Aorta (tissue), 5 donors: ENCODE measurements around the gene STMN1. TPM values are rescaled to one million over a fixed set of nuclear protein-coding genes. Genes with fewer than 3 reads are reported as not detected.
"Not testable (repeated sequence)": the region's sequence is repeated elsewhere in the genome, so short reads cannot be mapped to it uniquely, and the experiment has no call there.

ENCODE experiments used
- ATAC-seq: fragments of 200-7000 bp; cut with Tn5 transposase; one replicate; pipeline ENCODE4 v1.9.1; 2022; ENCODE audit warnings: moderate library complexity; ENCODE audit not compliant: low FRiP score
- DNase-seq, 2 donors: peaks; one replicate each; pipeline ENCODE4 v3.0.0-alpha.2; 2020
- H3K27ac ChIP-seq, 2 donors: one replicate each; pipeline ENCODE4 v1.5.1; 2013; ENCODE audit warnings: low read length in 2 of 2, mild to moderate bottlenecking in 2 of 2, moderate library complexity in 2 of 2, control low read depth in 1 of 2, inconsistent platforms in 1 of 2, low read depth in 1 of 2
- H3K27me3 ChIP-seq, 2 donors: one replicate each; pipeline ENCODE4 v1.6.1; 2013; ENCODE audit warnings: control low read depth in 1 of 2, low read length in 1 of 2, mild to moderate bottlenecking in 1 of 2, moderate library complexity in 1 of 2; ENCODE audit not compliant: insufficient read depth in 2 of 2, control insufficient read depth in 1 of 2
- H3K36me3 ChIP-seq, 2 donors: one replicate each; pipeline ENCODE4 v1.6.1; 2013; ENCODE audit warnings: control low read depth in 1 of 2, low read length in 1 of 2, mild to moderate bottlenecking in 1 of 2; ENCODE audit not compliant: insufficient read depth in 2 of 2, control insufficient read depth in 1 of 2
- H3K4me1 ChIP-seq, 2 donors: one replicate each; pipeline ENCODE4 v1.6.1; 2013; ENCODE audit warnings: low read length in 2 of 2, control low read depth in 1 of 2, mild to moderate bottlenecking in 1 of 2, moderate library complexity in 1 of 2; ENCODE audit not compliant: insufficient read depth in 2 of 2, control insufficient read depth in 1 of 2
- H3K4me3 ChIP-seq, 2 donors: one replicate each; pipeline ENCODE4 v1.5.1; 2013; ENCODE audit warnings: low read length in 2 of 2, control low read depth in 1 of 2, mild to moderate bottlenecking in 1 of 2
- H3K9me3 ChIP-seq: one replicate; pipeline ENCODE4 v1.6.1; 2013; ENCODE audit warnings: mild to moderate bottlenecking, low read length; ENCODE audit not compliant: control insufficient read depth
- WGBS, 2 donors: extraction: QIAGEN DNeasy Blood & Tissue Kit; methylation state at CpG; one replicate each; pipeline ENCODE4 v1.1.7; 2013; 5-methylcytosine and 5-hydroxymethylcytosine counted together
- intact Hi-C, 2 donors: fragments of 100-400 bp; cut with DNase I; formaldehyde crosslinking; loops; one replicate each; pipeline versions ENCODE4 v1.14.2 to v1.15.0; 2022
- polyA plus RNA-seq, 2 donors: library from polyadenylated mRNA; stranded (reverse); fragments of 200-250 nt; gene quantifications; one replicate each; pipeline ENCODE4 v1.2.3, GENCODE V29; 2013
- total RNA-seq, 2 donors: library from RNA; stranded (reverse); fragmentation: NEBNext Ultra II Directional; extraction: Animal tissue kit (Norgen Biotek cat#: 25700); gene quantifications; one replicate each; pipeline ENCODE4 v1.2.1, GENCODE V29; 2021
- donor health status: healthy with polysubstance abuse.
- donor health status: Bipolar disorder and iron deficiency.
- donor health status: DM: no; HTN: no; CAD: no.
- donor health status: DM: no; HTN: no; CAD: no.
- donor health status: DM: yes; HTN: yes; CAD: no.

STMN1 gene
- total and polyA plus RNA-seq, 4 donors: 28.2 to 56.1 (median 36.1) TPM

DNA sequence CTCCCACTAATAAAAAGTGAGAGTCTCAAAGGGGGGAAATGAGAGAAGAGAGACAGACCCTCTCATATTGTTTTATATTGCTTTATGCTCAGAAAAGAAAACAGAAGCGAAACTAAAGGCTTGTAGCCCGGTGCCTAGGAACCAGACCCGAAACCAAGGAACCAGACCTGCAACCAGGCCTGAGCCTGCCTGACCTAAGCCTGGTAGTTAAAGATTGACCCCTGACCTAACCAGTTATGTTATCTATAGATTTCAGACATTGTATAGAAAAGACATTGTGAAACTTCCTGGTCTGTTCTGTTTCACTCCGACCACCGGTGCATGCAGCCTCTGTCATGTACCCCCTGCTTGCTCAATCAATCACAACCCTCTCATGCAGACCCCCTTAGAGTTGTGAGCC lies 37.3 kb upstream of the STMN1 start:
- ATAC-seq, H3K4me3 ChIP-seq, intact Hi-C loops, H3K27me3 ChIP-seq, H3K9me3 ChIP-seq, DNase-seq, H3K27ac ChIP-seq, H3K4me1 ChIP-seq, H3K36me3 ChIP-seq: not testable (repeated sequence)
- WGBS, 2 donors: 81 to 96% methylated on average over 5 of the region's 5 CpGs

DNA sequence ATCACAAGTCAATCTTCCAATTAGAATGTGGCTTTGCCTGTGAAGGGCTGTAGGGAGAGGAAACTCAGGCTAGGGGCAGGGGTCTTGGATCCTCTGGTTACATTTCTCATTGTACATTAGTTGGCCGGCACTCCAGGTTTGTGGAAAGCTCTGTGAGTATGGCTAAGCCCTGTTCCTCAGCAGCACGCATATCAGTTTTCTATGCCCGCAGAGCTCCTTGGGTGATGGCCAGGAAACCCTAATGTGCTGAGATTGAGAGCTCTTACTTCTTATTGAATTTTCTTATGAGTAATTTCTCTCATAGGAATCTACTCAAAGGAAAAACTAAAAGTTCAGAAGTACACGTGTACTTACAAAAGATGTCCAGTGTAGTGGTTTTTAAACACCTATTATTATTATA lies 30.7 kb upstream of the STMN1 start:
- intact Hi-C loops: no loop called here
- H3K27ac ChIP-seq: no peak overlapping the region
- no peaks in the 10 kb centered on the region for H3K9me3 ChIP-seq
- H3K27me3 ChIP-seq: no peaks in the 10 kb centered on the region
- 48 to 60% methylated on average over 4 of the region's 4 CpGs for WGBS, 2 donors
- no peak overlapping the region for H3K4me3 ChIP-seq
- no peaks in the 10 kb centered on the region for H3K4me1 ChIP-seq
- DNase-seq (no peak), ATAC-seq (no peak)
- no peaks in the 10 kb centered on the region for H3K36me3 ChIP-seq

- ATAC-seq: no peak
- Histone ChIP-seq H3K36me3 (no peaks in the 10 kb centered on the region), H3K9me3 (no peaks in the 10 kb centered on the region), H3K27me3 (no peaks in the 10 kb centered on the region), H3K4me3 (no peak overlapping the region), H3K27ac (no peak overlapping the region), H3K4me1 (no peaks in the 10 kb centered on the region)
- no peak for DNase-seq
- intact Hi-C loops: no loop called here
- 19 to 21% methylated on average over 13 of the region's 13 CpGs for WGBS, 2 donors
These were observed 27.5 kb upstream of the STMN1 start for GRCh38 chr1:25933479-25934365.

- WGBS, 2 donors: 30 to 31% methylated on average over 12 of the region's 12 CpGs
- ATAC-seq, intact Hi-C loops, DNase-seq, H3K27me3 ChIP-seq, H3K4me3 ChIP-seq, H3K4me1 ChIP-seq, H3K27ac ChIP-seq, H3K36me3 ChIP-seq, H3K9me3 ChIP-seq: not testable (repeated sequence)
These were observed 26.7 kb upstream of the STMN1 start for GRCh38 chr1:25932811-25933400.

- intact Hi-C loops: no loop called here
- 86 to 89% methylated on average over 5 of the region's 5 CpGs for WGBS, 2 donors
- ATAC-seq: no peak
- no peak overlapping the region for H3K27ac ChIP-seq
- no peaks in the 10 kb centered on the region for H3K27me3 ChIP-seq
- no peaks in the 10 kb centered on the region for H3K9me3 ChIP-seq
- no peak for DNase-seq
- H3K4me1 ChIP-seq: no peaks in the 10 kb centered on the region
- no peak overlapping the region for H3K4me3 ChIP-seq
- no peaks in the 10 kb centered on the region for H3K36me3 ChIP-seq
These were observed 26.1 kb upstream of the STMN1 start for GRCh38 chr1:25932321-25932720.

GRCh38 chr1:25929016-25929415 lies 22.8 kb upstream of the STMN1 start:
- H3K9me3 ChIP-seq: no peaks in the 10 kb centered on the region
- no peaks in the 10 kb centered on the region for H3K36me3 ChIP-seq
- intact Hi-C loops: no loop called here
- H3K4me1 ChIP-seq: no peaks in the 10 kb centered on the region
- no peak overlapping the region for H3K27ac ChIP-seq
- DNase-seq: no peak
- H3K27me3 ChIP-seq: no peaks in the 10 kb centered on the region
- ATAC-seq: no peak
- no peak overlapping the region for H3K4me3 ChIP-seq
- WGBS, 2 donors: 86 to 90% methylated on average over 7 of the region's 7 CpGs

DNA sequence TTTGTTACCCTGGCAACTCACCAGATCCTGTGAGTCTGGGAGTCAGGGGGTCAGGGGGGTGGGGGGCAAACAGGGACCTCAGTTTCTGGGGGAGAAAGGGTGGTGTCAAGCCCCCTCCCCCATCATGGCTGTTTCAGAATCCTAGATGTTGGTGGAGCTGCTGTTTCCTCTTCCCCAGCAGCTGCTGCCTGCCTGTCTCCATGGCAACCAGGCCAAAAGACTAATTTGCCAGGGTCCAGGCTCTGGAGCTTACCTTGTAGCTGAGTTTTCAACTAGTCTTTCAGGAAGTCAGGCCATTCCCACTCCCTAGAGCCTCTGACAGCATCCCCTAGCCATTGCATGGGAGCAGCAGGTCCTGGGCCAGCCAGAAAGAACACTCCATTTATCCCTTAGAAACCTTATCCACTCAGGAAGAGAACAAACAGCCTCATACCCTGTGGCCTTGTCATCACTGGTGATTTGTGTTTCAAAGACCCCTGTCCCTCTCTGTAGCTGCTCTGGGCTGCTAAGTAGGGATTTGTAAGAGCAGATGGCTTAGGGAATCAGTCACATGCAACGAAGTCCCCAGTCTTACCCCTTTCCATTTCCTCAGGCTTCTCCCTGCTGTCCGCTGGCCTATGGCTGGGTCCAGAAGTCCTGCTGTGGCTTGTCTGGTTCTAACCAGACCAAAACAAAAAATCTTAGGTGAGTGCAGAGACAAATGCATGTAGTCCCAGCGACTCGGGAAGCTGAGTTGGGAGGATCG lies 21.5 kb upstream of the STMN1 start:
- Histone ChIP-seq H3K4me1 (no peaks in the 10 kb centered on the region), H3K4me3 (no peak overlapping the region), H3K9me3 (no peaks in the 10 kb centered on the region), H3K27ac (no peak overlapping the region), H3K27me3 (no peaks in the 10 kb centered on the region), H3K36me3 (no peaks in the 10 kb centered on the region)
- intact Hi-C loops: no loop called here
- 97 to 99% methylated on average over 5 of the region's 5 CpGs for WGBS, 2 donors
- DNase-seq: peak in 1 of 2 donors; percentile 55
- ATAC-seq: no peak

GRCh38 chr1:25926731-25927496 lies 20.7 kb upstream of the STMN1 start:
- Histone ChIP-seq H3K36me3 (no peaks in the 10 kb centered on the region), H3K9me3 (no peaks in the 10 kb centered on the region), H3K27me3 (no peaks in the 10 kb centered on the region), H3K4me1 (no peaks in the 10 kb centered on the region), H3K27ac (no peak overlapping the region), H3K4me3 (no peak overlapping the region)
- intact Hi-C loops: no loop called here
- 69 to 72% methylated on average over 13 of the region's 13 CpGs for WGBS, 2 donors
- ATAC-seq: no peak
- DNase-seq: no peak
